ENCODE measurements around the gene DIP2C.

DNA sequence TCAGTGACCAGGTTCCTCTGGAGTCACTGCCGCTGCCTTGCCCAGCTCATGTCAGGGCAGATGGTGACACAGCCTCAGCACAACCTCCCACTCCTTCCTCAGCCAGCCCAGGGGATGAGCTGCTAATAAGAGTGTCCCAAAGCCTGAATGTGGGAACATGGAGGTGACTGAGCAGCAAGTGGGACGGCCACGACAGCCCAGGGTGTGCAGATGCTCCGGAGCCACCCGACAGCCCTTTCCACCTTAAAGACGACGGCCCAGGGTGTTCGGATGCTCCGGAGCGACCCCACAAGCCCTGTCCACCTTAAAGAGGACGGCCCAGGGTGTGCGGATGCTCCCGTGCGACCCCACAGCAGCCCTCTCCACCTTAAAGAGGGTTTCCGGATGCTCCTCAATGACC lies 89.2 kb downstream of the DIP2C start:
- TF ChIP-seq, protein P1, sequence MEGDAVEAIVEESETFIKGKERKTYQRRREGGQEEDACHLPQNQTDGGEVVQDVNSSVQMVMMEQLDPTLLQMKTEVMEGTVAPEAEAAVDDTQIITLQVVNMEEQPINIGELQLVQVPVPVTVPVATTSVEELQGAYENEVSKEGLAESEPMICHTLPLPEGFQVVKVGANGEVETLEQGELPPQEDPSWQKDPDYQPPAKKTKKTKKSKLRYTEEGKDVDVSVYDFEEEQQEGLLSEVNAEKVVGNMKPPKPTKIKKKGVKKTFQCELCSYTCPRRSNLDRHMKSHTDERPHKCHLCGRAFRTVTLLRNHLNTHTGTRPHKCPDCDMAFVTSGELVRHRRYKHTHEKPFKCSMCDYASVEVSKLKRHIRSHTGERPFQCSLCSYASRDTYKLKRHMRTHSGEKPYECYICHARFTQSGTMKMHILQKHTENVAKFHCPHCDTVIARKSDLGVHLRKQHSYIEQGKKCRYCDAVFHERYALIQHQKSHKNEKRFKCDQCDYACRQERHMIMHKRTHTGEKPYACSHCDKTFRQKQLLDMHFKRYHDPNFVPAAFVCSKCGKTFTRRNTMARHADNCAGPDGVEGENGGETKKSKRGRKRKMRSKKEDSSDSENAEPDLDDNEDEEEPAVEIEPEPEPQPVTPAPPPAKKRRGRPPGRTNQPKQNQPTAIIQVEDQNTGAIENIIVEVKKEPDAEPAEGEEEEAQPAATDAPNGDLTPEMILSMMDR (IDR thresholded peaks at IDR 0.05) = no peak
- TF ChIP-seq POLR2A (IDR thresholded peaks at IDR 0.05) = no peak
